WTC11 (cell line): Measurements from ENCODE around the gene FAM47E. TPM values are rescaled to one million over a fixed set of nuclear protein-coding genes. Genes with fewer than 3 reads are reported as not detected.

Experiments used
- ATAC-seq: fragments of 200-7000 bp; cut with Tn5 transposase; 2 replicates; pipeline ENCODE4 v1.10.0; 2021; ENCODE audit warnings: mild to moderate bottlenecking, moderate library complexity
- CTCF ChIA-PET: fragments of 300-600 bp; sonication (Branson Sonifier 250); formaldehyde crosslinking; loops from one replicate; lab custom pipeline; 2021; ENCODE audit warnings: antibody characterized with exemption; lab: Charles Lee
- POLR2A ChIA-PET: fragments of 350-600 bp; sonication (Branson Sonifier 250); formaldehyde crosslinking; loops from one replicate; lab custom pipeline; 2021; ENCODE audit warnings: antibody characterized with exemption; lab: Charles Lee
- DNase-seq: peaks from one replicate; pipeline ENCODE4 v3.0.0; 2021; ENCODE audit warnings: low spot score
- H3K27ac Mint-ChIP-seq: 2 replicates; pipeline ENCODE4 v1.8.0; 2021; ENCODE audit warnings: mixed read lengths
- H3K27me3 Mint-ChIP-seq: 2 replicates; pipeline ENCODE4 v1.8.0; 2021; ENCODE audit warnings: low read depth, mild to moderate bottlenecking, moderate library complexity, mixed read lengths
- H3K36me3 Mint-ChIP-seq: 2 replicates; pipeline ENCODE4 v1.8.0; 2021; ENCODE audit warnings: mixed read lengths
- H3K4me1 Mint-ChIP-seq: 2 replicates; pipeline ENCODE4 v1.8.0; 2022; ENCODE audit warnings: mixed read lengths
- H3K4me3 Mint-ChIP-seq: 2 replicates; pipeline ENCODE4 v1.8.0; 2021; ENCODE audit warnings: mild to moderate bottlenecking, moderate library complexity, mixed read lengths
- H3K9me3 Mint-ChIP-seq: 2 replicates; pipeline ENCODE4 v1.8.0; 2021; ENCODE audit warnings: mixed read lengths
- GABPB1 ChIP-seq: sonication (generic); formaldehyde crosslinking; IDR thresholded peaks from 2 replicates; pipeline ENCODE4 v1.8.1; 2023; ENCODE audit warnings: mild to moderate bottlenecking, missing genetic modification reagents
- IRF2 ChIP-seq: sonication (generic); formaldehyde crosslinking; IDR thresholded peaks from 2 replicates; pipeline ENCODE4 v1.8.0; 2022; ENCODE audit warnings: low read depth, missing genetic modification reagents, borderline replicate concordance
- KAT7 ChIP-seq: sonication (generic); formaldehyde crosslinking; IDR thresholded peaks from 2 replicates; pipeline ENCODE4 v1.8.1; 2023; ENCODE audit warnings: missing genetic modification reagents, mild to moderate bottlenecking, borderline replicate concordance
- MYBL2 ChIP-seq: sonication (generic); formaldehyde crosslinking; IDR thresholded peaks from 2 replicates; pipeline ENCODE4 v1.8.1; 2023; ENCODE audit warnings: mild to moderate bottlenecking, moderate library complexity, missing genetic modification reagents
- NR3C1 ChIP-seq: sonication (generic); formaldehyde crosslinking; conservative IDR thresholded peaks from 2 replicates; pipeline ENCODE4 v1.8.1; 2023; ENCODE audit warnings: low read depth, mild to moderate bottlenecking, missing genetic modification reagents
- SMAD4 ChIP-seq: sonication (generic); formaldehyde crosslinking; IDR thresholded peaks from 2 replicates; pipeline ENCODE4 v1.8.0; 2022; ENCODE audit warnings: mild to moderate bottlenecking, missing genetic modification reagents
- TEAD4 ChIP-seq: sonication (generic); formaldehyde crosslinking; IDR thresholded peaks from 2 replicates; pipeline ENCODE4 v1.8.0; 2022; ENCODE audit warnings: mild to moderate bottlenecking, missing genetic modification reagents
- ZNF219 ChIP-seq: sonication (generic); formaldehyde crosslinking; IDR thresholded peaks from 2 replicates; pipeline ENCODE4 v1.8.0; 2023; ENCODE audit warnings: missing genetic modification reagents, mild to moderate bottlenecking, borderline replicate concordance
- ZNF317 ChIP-seq: sonication (generic); formaldehyde crosslinking; IDR thresholded peaks from 2 replicates; pipeline ENCODE4 v1.8.1; 2023; ENCODE audit warnings: low read depth, mild to moderate bottlenecking, moderate library complexity, missing genetic modification reagents, borderline replicate concordance
- ZNF423 ChIP-seq: fragments of 250-450 bp; sonication (Bioruptor Pico); IDR thresholded peaks from 2 replicates; pipeline ENCODE4 v2.1.2; 2022; ENCODE audit warnings: mild to moderate bottlenecking, moderate library complexity
- total RNA-seq: library from RNA; stranded (reverse); gene quantifications from 3 replicates; pipeline ENCODE4 v1.2.3, GENCODE V29; 2021
- TF ChIP-seq, protein P1 (sequence below): fragments of 250-450 bp; sonication (Bioruptor Pico); conservative IDR thresholded peaks from 2 replicates; pipeline ENCODE4 v1.9.0; 2021; ENCODE audit warnings: mild to moderate bottlenecking
- TF ChIP-seq, protein P2 (sequence below): sonication (generic); formaldehyde crosslinking; IDR thresholded peaks from 2 replicates; pipeline ENCODE4 v1.8.0; 2022; ENCODE audit warnings: mild to moderate bottlenecking, missing genetic modification reagents
- TF ChIP-seq, protein P3 (sequence below): sonication (generic); formaldehyde crosslinking; IDR thresholded peaks from 2 replicates; pipeline ENCODE4 v1.8.0; 2022; ENCODE audit warnings: mild to moderate bottlenecking, missing genetic modification reagents
- TF ChIP-seq, protein P4 (sequence below): sonication (generic); formaldehyde crosslinking; IDR thresholded peaks from 2 replicates; pipeline ENCODE4 v1.8.1; 2022; ENCODE audit warnings: mild to moderate bottlenecking, missing genetic modification reagents, moderate library complexity, borderline replicate concordance
- TF ChIP-seq, protein P5 (sequence below): sonication (generic); formaldehyde crosslinking; IDR thresholded peaks from 2 replicates; pipeline ENCODE4 v1.8.0; 2023; ENCODE audit warnings: missing genetic modification reagents, mild to moderate bottlenecking, borderline replicate concordance
- TF ChIP-seq, protein P6 (sequence below): sonication (generic); formaldehyde crosslinking; IDR thresholded peaks from 2 replicates; pipeline ENCODE4 v1.8.1; 2023; ENCODE audit warnings: mild to moderate bottlenecking, missing genetic modification reagents

FAM47E gene
- total RNA-seq, 1 experiment from 2014 or later: 1.4 TPM

DNA sequence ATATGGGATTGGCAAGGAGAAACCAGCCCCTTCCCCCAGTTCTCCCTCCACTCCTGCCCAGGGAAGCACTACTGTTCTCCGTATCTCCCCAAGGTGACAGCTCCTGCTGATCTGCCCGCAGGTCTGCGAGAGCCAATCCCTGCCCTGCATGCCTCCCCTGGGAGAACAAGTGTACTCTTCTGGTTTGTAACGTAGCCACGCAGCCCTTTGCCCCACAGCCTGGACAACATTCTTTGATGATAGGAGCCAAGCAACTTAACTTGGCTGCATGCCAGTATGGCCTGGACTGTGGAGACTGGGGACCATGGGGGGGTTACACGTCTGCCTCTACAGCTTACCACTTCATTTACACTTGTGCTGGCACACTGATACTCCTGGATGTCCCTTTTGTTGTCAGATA, 57.0 kb downstream of the FAM47E start (continued):
- TF ChIP-seq, protein P1, sequence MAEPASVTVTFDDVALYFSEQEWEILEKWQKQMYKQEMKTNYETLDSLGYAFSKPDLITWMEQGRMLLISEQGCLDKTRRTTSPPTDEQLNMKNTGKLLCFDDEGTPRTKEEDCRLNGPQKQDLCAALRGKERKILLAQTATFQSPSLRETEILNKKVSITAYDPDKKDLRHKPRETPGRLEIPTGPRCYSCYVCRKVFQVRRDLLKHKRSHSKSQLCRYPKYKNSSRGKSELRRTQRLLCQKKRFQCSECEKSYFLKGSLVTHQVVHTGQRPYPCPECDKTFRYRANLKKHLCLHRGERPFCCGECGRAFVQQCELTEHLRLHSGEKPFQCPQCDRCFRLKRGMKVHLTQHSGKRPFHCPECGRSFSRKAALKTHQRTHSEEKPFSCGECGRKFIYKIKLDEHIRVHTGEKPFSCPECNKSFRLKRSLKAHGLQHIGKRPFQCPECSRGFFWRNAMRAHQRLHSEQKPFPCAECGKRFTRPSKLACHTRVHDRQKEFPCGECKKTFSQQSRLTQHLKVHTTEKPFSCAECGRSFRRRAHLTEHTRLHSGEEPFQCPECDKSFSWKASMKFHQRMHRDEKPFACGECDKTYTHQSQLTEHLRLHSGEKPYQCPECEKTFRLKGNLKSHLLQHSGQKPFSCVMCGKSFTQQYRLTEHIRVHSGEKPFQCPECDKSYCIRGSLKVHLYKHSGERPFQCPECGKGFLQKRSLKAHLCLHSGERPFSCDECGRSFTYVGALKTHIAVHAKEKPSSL: no peak
- TF ChIP-seq, protein P2, sequence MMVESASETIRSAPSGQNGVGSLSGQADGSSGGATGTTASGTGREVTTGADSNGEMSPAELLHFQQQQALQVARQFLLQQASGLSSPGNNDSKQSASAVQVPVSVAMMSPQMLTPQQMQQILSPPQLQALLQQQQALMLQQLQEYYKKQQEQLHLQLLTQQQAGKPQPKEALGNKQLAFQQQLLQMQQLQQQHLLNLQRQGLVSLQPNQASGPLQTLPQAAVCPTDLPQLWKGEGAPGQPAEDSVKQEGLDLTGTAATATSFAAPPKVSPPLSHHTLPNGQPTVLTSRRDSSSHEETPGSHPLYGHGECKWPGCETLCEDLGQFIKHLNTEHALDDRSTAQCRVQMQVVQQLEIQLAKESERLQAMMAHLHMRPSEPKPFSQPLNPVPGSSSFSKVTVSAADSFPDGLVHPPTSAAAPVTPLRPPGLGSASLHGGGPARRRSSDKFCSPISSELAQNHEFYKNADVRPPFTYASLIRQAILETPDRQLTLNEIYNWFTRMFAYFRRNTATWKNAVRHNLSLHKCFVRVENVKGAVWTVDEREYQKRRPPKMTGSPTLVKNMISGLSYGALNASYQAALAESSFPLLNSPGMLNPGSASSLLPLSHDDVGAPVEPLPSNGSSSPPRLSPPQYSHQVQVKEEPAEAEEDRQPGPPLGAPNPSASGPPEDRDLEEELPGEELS: no peak
- no peak for TF ChIP-seq GABPB1
- TF ChIP-seq, all 79 proteins: peak for 0

DNA sequence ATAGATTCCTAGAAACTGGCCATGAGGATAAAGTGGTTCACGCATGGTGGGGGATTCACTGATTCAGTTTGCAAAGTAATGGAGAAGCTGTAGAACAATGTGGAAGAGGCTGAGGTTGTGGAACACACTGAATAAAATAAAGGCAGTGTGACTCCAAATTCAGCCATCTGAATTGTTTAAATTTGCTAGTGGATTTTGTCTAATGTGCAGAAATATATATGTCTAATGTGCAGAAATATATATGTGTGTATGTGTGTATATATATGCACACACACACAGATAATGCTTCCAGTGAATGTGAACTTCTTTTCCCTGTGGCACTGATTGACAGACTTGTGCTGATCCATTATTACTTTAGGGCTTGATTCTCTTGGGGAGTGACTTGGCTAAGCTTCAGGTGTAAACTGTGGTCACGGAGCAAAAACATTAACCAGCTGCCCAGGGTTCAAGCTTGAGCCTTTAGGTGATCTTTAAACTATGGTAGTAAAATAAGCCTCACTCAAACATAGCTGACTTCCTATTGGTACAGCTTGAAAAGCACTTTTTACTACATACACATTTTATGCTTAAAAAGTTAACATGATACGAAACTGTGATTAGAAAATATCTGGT, 58.5 kb downstream of the FAM47E start:
- Mint-ChIP-seq H3K27ac (no peak overlapping the region), H3K4me3 (no peak overlapping the region), H3K9me3 (no peaks in the 10 kb centered on the region), H3K27me3 (peaks cover 21% of the 10 kb centered on the region), H3K4me1 (peaks cover 11% of the 10 kb centered on the region), H3K36me3 (peaks cover 7% of the 10 kb centered on the region; the same call in 1 of the 2 replicates)
- ChIA-PET POLR2A (no interaction called here), CTCF (no interaction called here)
- ATAC-seq (no peak), DNase-seq (no peak)
- TF ChIP-seq, protein P3, sequence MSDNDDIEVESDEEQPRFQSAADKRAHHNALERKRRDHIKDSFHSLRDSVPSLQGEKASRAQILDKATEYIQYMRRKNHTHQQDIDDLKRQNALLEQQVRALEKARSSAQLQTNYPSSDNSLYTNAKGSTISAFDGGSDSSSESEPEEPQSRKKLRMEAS (CRISPR knock-in tag): no peak
- TF ChIP-seq KAT7 (CRISPR knock-in tag): no peak
- TF ChIP-seq, protein P4, sequence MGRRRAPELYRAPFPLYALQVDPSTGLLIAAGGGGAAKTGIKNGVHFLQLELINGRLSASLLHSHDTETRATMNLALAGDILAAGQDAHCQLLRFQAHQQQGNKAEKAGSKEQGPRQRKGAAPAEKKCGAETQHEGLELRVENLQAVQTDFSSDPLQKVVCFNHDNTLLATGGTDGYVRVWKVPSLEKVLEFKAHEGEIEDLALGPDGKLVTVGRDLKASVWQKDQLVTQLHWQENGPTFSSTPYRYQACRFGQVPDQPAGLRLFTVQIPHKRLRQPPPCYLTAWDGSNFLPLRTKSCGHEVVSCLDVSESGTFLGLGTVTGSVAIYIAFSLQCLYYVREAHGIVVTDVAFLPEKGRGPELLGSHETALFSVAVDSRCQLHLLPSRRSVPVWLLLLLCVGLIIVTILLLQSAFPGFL: no peak
- no peak for TF ChIP-seq NR3C1 (CRISPR knock-in tag)
- no peak for TF ChIP-seq IRF2 (CRISPR knock-in tag)
- TF ChIP-seq SMAD4 (CRISPR knock-in tag): no peak
- TF ChIP-seq ZNF219: no peak
- TF ChIP-seq, protein P5, sequence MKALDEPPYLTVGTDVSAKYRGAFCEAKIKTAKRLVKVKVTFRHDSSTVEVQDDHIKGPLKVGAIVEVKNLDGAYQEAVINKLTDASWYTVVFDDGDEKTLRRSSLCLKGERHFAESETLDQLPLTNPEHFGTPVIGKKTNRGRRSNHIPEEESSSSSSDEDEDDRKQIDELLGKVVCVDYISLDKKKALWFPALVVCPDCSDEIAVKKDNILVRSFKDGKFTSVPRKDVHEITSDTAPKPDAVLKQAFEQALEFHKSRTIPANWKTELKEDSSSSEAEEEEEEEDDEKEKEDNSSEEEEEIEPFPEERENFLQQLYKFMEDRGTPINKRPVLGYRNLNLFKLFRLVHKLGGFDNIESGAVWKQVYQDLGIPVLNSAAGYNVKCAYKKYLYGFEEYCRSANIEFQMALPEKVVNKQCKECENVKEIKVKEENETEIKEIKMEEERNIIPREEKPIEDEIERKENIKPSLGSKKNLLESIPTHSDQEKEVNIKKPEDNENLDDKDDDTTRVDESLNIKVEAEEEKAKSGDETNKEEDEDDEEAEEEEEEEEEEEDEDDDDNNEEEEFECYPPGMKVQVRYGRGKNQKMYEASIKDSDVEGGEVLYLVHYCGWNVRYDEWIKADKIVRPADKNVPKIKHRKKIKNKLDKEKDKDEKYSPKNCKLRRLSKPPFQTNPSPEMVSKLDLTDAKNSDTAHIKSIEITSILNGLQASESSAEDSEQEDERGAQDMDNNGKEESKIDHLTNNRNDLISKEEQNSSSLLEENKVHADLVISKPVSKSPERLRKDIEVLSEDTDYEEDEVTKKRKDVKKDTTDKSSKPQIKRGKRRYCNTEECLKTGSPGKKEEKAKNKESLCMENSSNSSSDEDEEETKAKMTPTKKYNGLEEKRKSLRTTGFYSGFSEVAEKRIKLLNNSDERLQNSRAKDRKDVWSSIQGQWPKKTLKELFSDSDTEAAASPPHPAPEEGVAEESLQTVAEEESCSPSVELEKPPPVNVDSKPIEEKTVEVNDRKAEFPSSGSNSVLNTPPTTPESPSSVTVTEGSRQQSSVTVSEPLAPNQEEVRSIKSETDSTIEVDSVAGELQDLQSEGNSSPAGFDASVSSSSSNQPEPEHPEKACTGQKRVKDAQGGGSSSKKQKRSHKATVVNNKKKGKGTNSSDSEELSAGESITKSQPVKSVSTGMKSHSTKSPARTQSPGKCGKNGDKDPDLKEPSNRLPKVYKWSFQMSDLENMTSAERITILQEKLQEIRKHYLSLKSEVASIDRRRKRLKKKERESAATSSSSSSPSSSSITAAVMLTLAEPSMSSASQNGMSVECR (CRISPR knock-in tag): no peak
- no peak for TF ChIP-seq ZNF317 (CRISPR knock-in tag)
- no peak for TF ChIP-seq TEAD4
- TF ChIP-seq ZNF423 (CRISPR knock-in tag): no peak
- TF ChIP-seq, protein P1: no peak
- TF ChIP-seq MYBL2 (CRISPR knock-in tag): no peak
- TF ChIP-seq, protein P6, sequence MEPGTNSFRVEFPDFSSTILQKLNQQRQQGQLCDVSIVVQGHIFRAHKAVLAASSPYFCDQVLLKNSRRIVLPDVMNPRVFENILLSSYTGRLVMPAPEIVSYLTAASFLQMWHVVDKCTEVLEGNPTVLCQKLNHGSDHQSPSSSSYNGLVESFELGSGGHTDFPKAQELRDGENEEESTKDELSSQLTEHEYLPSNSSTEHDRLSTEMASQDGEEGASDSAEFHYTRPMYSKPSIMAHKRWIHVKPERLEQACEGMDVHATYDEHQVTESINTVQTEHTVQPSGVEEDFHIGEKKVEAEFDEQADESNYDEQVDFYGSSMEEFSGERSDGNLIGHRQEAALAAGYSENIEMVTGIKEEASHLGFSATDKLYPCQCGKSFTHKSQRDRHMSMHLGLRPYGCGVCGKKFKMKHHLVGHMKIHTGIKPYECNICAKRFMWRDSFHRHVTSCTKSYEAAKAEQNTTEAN (CRISPR knock-in tag): no peak
